GM21381 (cell line): ENCODE data around the gene ATP5MC2.
A peak's percentile ranks its signal among the peaks of the same experiment; 100 is the strongest.
"Not testable (repeated sequence)": the region's sequence is repeated elsewhere in the genome, so short reads cannot be mapped to it uniquely, and the experiment has no call there.

Experiments
- ATAC-seq: cut with Tn5 transposase; IDR thresholded peaks from one replicate; pipeline ENCODE4 v1.9.1; 2021; ENCODE audit warnings: mild to moderate bottlenecking, moderate library complexity; ENCODE audit not compliant: unreplicated experiment

ATP5MC2 gene

GRCh38 chr12:53675701-53676607 is at the start of gene ATP5MC2:
TSS of gene ATP5MC2 (minus strand) at chr12:53676083. CDS start at chr12:53672614, 3,469 bp downstream.
- ATAC-seq, result peak; percentile 91

- ATAC-seq, result no peak
Measured at GRCh38 chr12:53722450-53723041, 46.7 kb upstream of the ATP5MC2 start.

GRCh38 chr12:53720946-53721345 is 45.1 kb upstream of the ATP5MC2 start:
- no peak for ATAC-seq

- ATAC-seq, result no peak
Measured at GRCh38 chr12:53719649-53720048, 43.8 kb upstream of the ATP5MC2 start.

- not testable (repeated sequence) for ATAC-seq
Measured at GRCh38 chr12:53718567-53718966, 42.7 kb upstream of the ATP5MC2 start.

GRCh38 chr12:53717319-53717718 is 41.4 kb upstream of the ATP5MC2 start:
- no peak for ATAC-seq

GRCh38 chr12:53714004-53714403 is 38.1 kb upstream of the ATP5MC2 start:
- no peak for ATAC-seq

GRCh38 chr12:53713516-53713915 is 37.6 kb upstream of the ATP5MC2 start:
- no peak for ATAC-seq

GRCh38 chr12:53712059-53712643 is 36.3 kb upstream of the ATP5MC2 start:
- no peak for ATAC-seq

- ATAC-seq, result no peak
Measured at GRCh38 chr12:53710091-53710490, 34.2 kb upstream of the ATP5MC2 start.

- ATAC-seq, result no peak
Measured at GRCh38 chr12:53709671-53710070, 33.8 kb upstream of the ATP5MC2 start.

- ATAC-seq, result no peak
Measured at GRCh38 chr12:53706080-53706479, 30.2 kb upstream of the ATP5MC2 start.

- ATAC-seq, result no peak
Measured at GRCh38 chr12:53703756-53704155, 27.9 kb upstream of the ATP5MC2 start.

- no peak for ATAC-seq
Measured at GRCh38 chr12:53701518-53702264, 25.8 kb upstream of the ATP5MC2 start.

GRCh38 chr12:53700567-53700966 is 24.7 kb upstream of the ATP5MC2 start:
- ATAC-seq, result no peak

GRCh38 chr12:53699678-53700025 is 23.8 kb upstream of the ATP5MC2 start:
- no peak for ATAC-seq

- ATAC-seq, result no peak
Measured at GRCh38 chr12:53698948-53699677, 23.2 kb upstream of the ATP5MC2 start.

GRCh38 chr12:53696655-53697331 is 20.9 kb upstream of the ATP5MC2 start:
- no peak for ATAC-seq

- ATAC-seq, result no peak
Measured at GRCh38 chr12:53696285-53696654, 20.4 kb upstream of the ATP5MC2 start.
